Endothelial cell of umbilical vein (primary cell): ENCODE results near the gene TUNAR. TPM values are rescaled to one million over a fixed set of nuclear protein-coding genes. Genes with fewer than 3 reads are reported as not detected.

Experiments
- BruUV-seq: library from RNA; stranded (reverse); fragments of 400-500 nt; replicated peaks from 2 replicates; lab custom pipeline; 2021; lab: Mats Ljungman, UMichigan
- CTCF ChIA-PET: fragments of 300-600, 350-600 bp; sonication (Branson Sonifier 250); formaldehyde crosslinking; loops from one replicate; lab custom pipeline; 2021; ENCODE audit warnings: antibody characterized with exemption, inconsistent platforms; lab: Charles Lee
- POLR2A ChIA-PET: fragments of 300-600, 350-600 bp; sonication (Branson Sonifier 250); formaldehyde crosslinking; loops from one replicate; lab custom pipeline; 2021; ENCODE audit warnings: antibody characterized with exemption, inconsistent platforms; lab: Charles Lee
- DNase-seq: peaks from one replicate; pipeline ENCODE4 v3.0.0-alpha.2; 2011; ENCODE audit warnings: low read depth, low spot score
- FAIRE-seq: peaks from 2 replicates; lab custom pipeline; 2011; peaks lifted over from hg19 to GRCh38; lab: Jason Lieb, UNC
- H2AFZ ChIP-seq: 2 replicates; pipeline ENCODE4 v1.6.0; 2012; ENCODE audit warnings: low read depth, low read length, control low read depth, inconsistent platforms
- H3K27ac ChIP-seq: 2 replicates; pipeline ENCODE4 v1.5.1; 2011; ENCODE audit warnings: low read depth, mild to moderate bottlenecking, control low read depth, low read length, moderate library complexity; ENCODE audit not compliant: insufficient read depth
- H3K27me3 ChIP-seq, 2 experiments: 2 replicates each; pipeline versions ENCODE4 v1.6.0 to v1.6.1; 2011; ENCODE audit warnings: low read length in 2 of 2, mixed read lengths in 1 of 2; ENCODE audit not compliant: control insufficient read depth in 2 of 2, insufficient read depth in 2 of 2
- H3K36me3 ChIP-seq, 2 experiments: 2 replicates in 1 of 2; 3 replicates in 1 of 2; pipeline ENCODE4 v1.5.1; 2011; ENCODE audit warnings: low read length in 2 of 2, mild to moderate bottlenecking in 1 of 2, moderate library complexity in 1 of 2; ENCODE audit not compliant: control insufficient read depth in 2 of 2, insufficient read depth in 2 of 2; ENCODE audit errors: extremely low read depth in 1 of 2
- H3K4me1 ChIP-seq: 3 replicates; pipeline ENCODE4 v1.5.1; 2011; ENCODE audit warnings: mild to moderate bottlenecking, low read length; ENCODE audit not compliant: control insufficient read depth, insufficient read depth; ENCODE audit errors: extremely low read depth
- H3K4me2 ChIP-seq: 2 replicates; pipeline ENCODE4 v1.6.1; 2011; ENCODE audit warnings: low read length, control low read depth, mixed read lengths; ENCODE audit not compliant: insufficient read depth
- H3K4me3 ChIP-seq, 3 experiments: fragments of 200-600 bp in 1 of 3; sonication (generic), shearing (Covaris generic) in 1 of 3; replicated peaks in 1 of 3; 2 replicates each; pipeline ENCODE4 v1.5.1; 2011 to 2016; ENCODE audit warnings: control low read depth in 3 of 3, low read length in 3 of 3, mild to moderate bottlenecking in 2 of 3, inconsistent platforms in 1 of 3, low read depth in 1 of 3, moderate library complexity in 1 of 3; ENCODE audit not compliant: insufficient read depth in 1 of 3
- H3K79me2 ChIP-seq: 2 replicates; pipeline ENCODE4 v1.6.0; 2012; ENCODE audit warnings: low read length, inconsistent platforms; ENCODE audit not compliant: control insufficient read depth, insufficient read depth
- H3K9ac ChIP-seq: replicated peaks from 2 replicates; pipeline ENCODE3; 2011; ENCODE audit warnings: low read length, control low read depth; ENCODE audit not compliant: insufficient read depth; ENCODE audit errors: extremely low read depth
- H3K9me1 ChIP-seq: replicated peaks from 3 replicates; pipeline ENCODE4 v1.6.0; 2011; ENCODE audit warnings: mild to moderate bottlenecking, low read length; ENCODE audit not compliant: control insufficient read depth, insufficient read depth; ENCODE audit errors: extremely low read depth
- H3K9me3 ChIP-seq: replicated peaks from 2 replicates; pipeline ENCODE4 v1.5.1; 2012; ENCODE audit warnings: low read length, inconsistent platforms; ENCODE audit not compliant: control insufficient read depth, insufficient read depth
- H4K20me1 ChIP-seq: replicated peaks from 2 replicates; pipeline ENCODE3; 2011; ENCODE audit warnings: mild to moderate bottlenecking, low read length; ENCODE audit not compliant: control insufficient read depth, insufficient read depth; ENCODE audit errors: extremely low read depth
- CTCF ChIP-seq, 2 donors: IDR thresholded peaks; 1 replicate in 1 of 2; 2 replicates in 1 of 2; pipeline ENCODE4 v1.5.1; 2011; ENCODE audit warnings: low read length in 2 of 2, mild to moderate bottlenecking in 2 of 2, moderate library complexity in 2 of 2, control low read depth in 1 of 2, inconsistent platforms in 1 of 2, low read depth in 1 of 2; ENCODE audit not compliant: insufficient read depth in 1 of 2; ENCODE audit errors: extremely low read depth in 1 of 2
- EZH2 ChIP-seq: IDR thresholded peaks from 2 replicates; pipeline ENCODE4 v1.6.1; 2012; ENCODE audit warnings: borderline replicate concordance, low read depth, mild to moderate bottlenecking, moderate library complexity, low read length, inconsistent platforms; ENCODE audit not compliant: severe bottlenecking
- FOS ChIP-seq: IDR thresholded peaks from 2 replicates; pipeline ENCODE4 v1.6.1; 2011; ENCODE audit warnings: mild to moderate bottlenecking, low read length, moderate library complexity, borderline replicate concordance; ENCODE audit not compliant: insufficient read depth
- GATA2 ChIP-seq: IDR thresholded peaks from 2 replicates; pipeline ENCODE4 v1.7.0; 2011; ENCODE audit warnings: low read depth, mild to moderate bottlenecking, moderate library complexity, mixed read lengths, low read length; ENCODE audit not compliant: insufficient read length, insufficient read depth
- JUN ChIP-seq: IDR thresholded peaks from 2 replicates; pipeline ENCODE4 v1.6.1; 2011; ENCODE audit warnings: borderline replicate concordance, low read depth; ENCODE audit not compliant: insufficient read length, insufficient read depth
- MYC ChIP-seq: IDR thresholded peaks from one replicate; pipeline ENCODE4 v1.6.1; 2011; ENCODE audit warnings: mild to moderate bottlenecking, low read depth, low read length
- POLR2A ChIP-seq: IDR thresholded peaks from 2 replicates; pipeline ENCODE4 v1.6.1; 2012; ENCODE audit warnings: low read depth, mild to moderate bottlenecking, control low read depth, low read length
- POLR2AphosphoS5 ChIP-seq: IDR thresholded peaks from 2 replicates; pipeline ENCODE4 v1.6.1; 2012; ENCODE audit warnings: low read depth, mild to moderate bottlenecking, control low read depth, low read length, moderate library complexity; ENCODE audit not compliant: insufficient read depth
- dilution Hi-C: fragments of 300-500 bp; cut with MboI; formaldehyde crosslinking; loops from one replicate; pipeline ENCODE4 v1.15.0; 2019; ENCODE audit warnings: low sequenced_read_pairs; ENCODE audit not compliant: extremely low pct_ligation_motif_present
- intact Hi-C: fragments of 100-400 bp; cut with micrococcal nuclease; formaldehyde crosslinking; loops from one replicate; pipeline ENCODE4 v1.10.0; 2022
- polyA plus RNA-seq, 4 experiments: library from polyadenylated mRNA; depleted of rRNA in 3 of 4; stranded (reverse) in 3 of 4; unstranded in 1 of 4; fragments of >200 nt; gene quantifications; 2 replicates each; pipeline versions ENCODE4 v1.2.1 to v1.2.3, GENCODE V29; 2011 to 2012; ENCODE audit warnings: missing spikeins in 1 of 4
- total RNA-seq: library from RNA; stranded (reverse); gene quantifications from 2 replicates; pipeline ENCODE4 v1.2.3, GENCODE V29; 2021
- TF ChIP-seq, protein P1 (sequence below): IDR thresholded peaks from 2 replicates; pipeline ENCODE4 v1.6.1; 2011; ENCODE audit not compliant: insufficient read depth, insufficient read length

Gene TUNAR
- total and polyA plus RNA-seq, 2 donors (not counting 3 experiments of a cell fraction or from before 2014, with no cell fraction given), result not detected

GRCh38 chr14:95831468-95831867 lies 45.2 kb upstream of the TUNAR start:
- ChIA-PET CTCF (no interaction called here), POLR2A (no interaction called here)
- H3K9ac ChIP-seq, result no peak overlapping the region
- DNase-seq, result no peak
- H3K4me1 ChIP-seq, result no peaks in the 10 kb centered on the region
- H3K79me2 ChIP-seq, result no peaks in the 10 kb centered on the region
- BruUV-seq, result no TSS peak
- H3K9me3 ChIP-seq, result no peaks in the 10 kb centered on the region
- no peak for TF ChIP-seq CTCF (IDR thresholded peaks at IDR 0.05; ENCODE audit: extremely low read depth in 1 of 2, insufficient read depth in 1 of 2, low read depth in 1 of 2, low read length in 2 of 2)
- no peak for TF ChIP-seq EZH2
- no peak for TF ChIP-seq POLR2A
- TF ChIP-seq JUN, result no peak
- TF ChIP-seq FOS, result no peak
- TF ChIP-seq, protein P1, sequence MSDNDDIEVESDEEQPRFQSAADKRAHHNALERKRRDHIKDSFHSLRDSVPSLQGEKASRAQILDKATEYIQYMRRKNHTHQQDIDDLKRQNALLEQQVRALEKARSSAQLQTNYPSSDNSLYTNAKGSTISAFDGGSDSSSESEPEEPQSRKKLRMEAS, result no peak
- no peak for TF ChIP-seq MYC
- TF ChIP-seq POLR2AphosphoS5, result no peak
- TF ChIP-seq GATA2, result no peak
- H3K27me3 ChIP-seq, result no peaks in the 10 kb centered on the region
- intact Hi-C loops, result no loop called here
- no peaks in the 10 kb centered on the region for H4K20me1 ChIP-seq
- no peak overlapping the region for H3K4me3 ChIP-seq
- H3K27ac ChIP-seq, result no peak overlapping the region
- no peak overlapping the region for H2AFZ ChIP-seq
- H3K4me2 ChIP-seq, result no peak overlapping the region
- dilution Hi-C loops, result no loop called here
- H3K9me1 ChIP-seq, result no peaks in the 10 kb centered on the region
- no peaks in the 10 kb centered on the region for H3K36me3 ChIP-seq
- no peak for FAIRE-seq
